ENCODE results near the gene SNRNP35.

DNA sequence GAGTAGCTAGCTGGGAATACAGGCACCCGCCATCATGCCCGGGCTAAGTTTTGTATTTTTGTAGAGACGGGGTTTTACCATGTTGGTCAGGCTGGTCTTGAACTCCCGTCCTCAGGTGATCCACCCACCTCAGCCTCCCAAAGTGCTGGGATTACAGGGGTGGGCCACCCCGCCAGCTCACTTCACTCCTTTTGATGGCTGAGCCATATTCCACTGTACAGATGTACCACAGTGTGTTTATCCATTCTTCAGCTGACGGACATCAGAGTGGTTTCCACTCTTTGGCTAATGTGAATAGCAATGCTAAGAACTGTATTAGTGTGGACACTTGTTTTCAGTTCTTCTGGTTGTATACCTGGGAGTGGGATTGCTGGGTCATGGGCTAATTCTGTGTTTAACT is 29.5 kb downstream of the SNRNP35 start:
- TF ChIP-seq, protein P1, sequence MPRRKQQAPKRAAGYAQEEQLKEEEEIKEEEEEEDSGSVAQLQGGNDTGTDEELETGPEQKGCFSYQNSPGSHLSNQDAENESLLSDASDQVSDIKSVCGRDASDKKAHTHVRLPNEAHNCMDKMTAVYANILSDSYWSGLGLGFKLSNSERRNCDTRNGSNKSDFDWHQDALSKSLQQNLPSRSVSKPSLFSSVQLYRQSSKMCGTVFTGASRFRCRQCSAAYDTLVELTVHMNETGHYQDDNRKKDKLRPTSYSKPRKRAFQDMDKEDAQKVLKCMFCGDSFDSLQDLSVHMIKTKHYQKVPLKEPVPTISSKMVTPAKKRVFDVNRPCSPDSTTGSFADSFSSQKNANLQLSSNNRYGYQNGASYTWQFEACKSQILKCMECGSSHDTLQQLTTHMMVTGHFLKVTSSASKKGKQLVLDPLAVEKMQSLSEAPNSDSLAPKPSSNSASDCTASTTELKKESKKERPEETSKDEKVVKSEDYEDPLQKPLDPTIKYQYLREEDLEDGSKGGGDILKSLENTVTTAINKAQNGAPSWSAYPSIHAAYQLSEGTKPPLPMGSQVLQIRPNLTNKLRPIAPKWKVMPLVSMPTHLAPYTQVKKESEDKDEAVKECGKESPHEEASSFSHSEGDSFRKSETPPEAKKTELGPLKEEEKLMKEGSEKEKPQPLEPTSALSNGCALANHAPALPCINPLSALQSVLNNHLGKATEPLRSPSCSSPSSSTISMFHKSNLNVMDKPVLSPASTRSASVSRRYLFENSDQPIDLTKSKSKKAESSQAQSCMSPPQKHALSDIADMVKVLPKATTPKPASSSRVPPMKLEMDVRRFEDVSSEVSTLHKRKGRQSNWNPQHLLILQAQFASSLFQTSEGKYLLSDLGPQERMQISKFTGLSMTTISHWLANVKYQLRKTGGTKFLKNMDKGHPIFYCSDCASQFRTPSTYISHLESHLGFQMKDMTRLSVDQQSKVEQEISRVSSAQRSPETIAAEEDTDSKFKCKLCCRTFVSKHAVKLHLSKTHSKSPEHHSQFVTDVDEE (CRISPR knock-in tag; IDR thresholded peaks at IDR 0.05) = no peak
- TF ChIP-seq, protein P2, sequence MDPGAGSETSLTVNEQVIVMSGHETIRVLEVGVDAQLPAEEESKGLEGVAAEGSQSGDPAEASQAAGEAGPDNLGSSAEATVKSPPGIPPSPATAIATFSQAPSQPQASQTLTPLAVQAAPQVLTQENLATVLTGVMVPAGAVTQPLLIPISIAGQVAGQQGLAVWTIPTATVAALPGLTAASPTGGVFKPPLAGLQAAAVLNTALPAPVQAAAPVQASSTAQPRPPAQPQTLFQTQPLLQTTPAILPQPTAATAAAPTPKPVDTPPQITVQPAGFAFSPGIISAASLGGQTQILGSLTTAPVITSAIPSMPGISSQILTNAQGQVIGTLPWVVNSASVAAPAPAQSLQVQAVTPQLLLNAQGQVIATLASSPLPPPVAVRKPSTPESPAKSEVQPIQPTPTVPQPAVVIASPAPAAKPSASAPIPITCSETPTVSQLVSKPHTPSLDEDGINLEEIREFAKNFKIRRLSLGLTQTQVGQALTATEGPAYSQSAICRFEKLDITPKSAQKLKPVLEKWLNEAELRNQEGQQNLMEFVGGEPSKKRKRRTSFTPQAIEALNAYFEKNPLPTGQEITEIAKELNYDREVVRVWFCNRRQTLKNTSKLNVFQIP (CRISPR knock-in tag; IDR thresholded peaks at IDR 0.05; ENCODE audit: borderline replicate concordance, low read depth) = no peak
- TF ChIP-seq, protein P3, sequence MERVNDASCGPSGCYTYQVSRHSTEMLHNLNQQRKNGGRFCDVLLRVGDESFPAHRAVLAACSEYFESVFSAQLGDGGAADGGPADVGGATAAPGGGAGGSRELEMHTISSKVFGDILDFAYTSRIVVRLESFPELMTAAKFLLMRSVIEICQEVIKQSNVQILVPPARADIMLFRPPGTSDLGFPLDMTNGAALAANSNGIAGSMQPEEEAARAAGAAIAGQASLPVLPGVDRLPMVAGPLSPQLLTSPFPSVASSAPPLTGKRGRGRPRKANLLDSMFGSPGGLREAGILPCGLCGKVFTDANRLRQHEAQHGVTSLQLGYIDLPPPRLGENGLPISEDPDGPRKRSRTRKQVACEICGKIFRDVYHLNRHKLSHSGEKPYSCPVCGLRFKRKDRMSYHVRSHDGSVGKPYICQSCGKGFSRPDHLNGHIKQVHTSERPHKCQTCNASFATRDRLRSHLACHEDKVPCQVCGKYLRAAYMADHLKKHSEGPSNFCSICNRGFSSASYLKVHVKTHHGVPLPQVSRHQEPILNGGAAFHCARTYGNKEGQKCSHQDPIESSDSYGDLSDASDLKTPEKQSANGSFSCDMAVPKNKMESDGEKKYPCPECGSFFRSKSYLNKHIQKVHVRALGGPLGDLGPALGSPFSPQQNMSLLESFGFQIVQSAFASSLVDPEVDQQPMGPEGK (CRISPR knock-in tag; IDR thresholded peaks at IDR 0.05; ENCODE audit: borderline replicate concordance) = no peak
- TF ChIP-seq ZNF70 (CRISPR knock-in tag; IDR thresholded peaks at IDR 0.05) (no peak), ARNTL (CRISPR knock-in tag; IDR thresholded peaks at IDR 0.05; ENCODE audit: borderline replicate concordance, low read depth) (no peak), ZNF8 (CRISPR knock-in tag; IDR thresholded peaks at IDR 0.05) (peak; percentile 72)
